PC-3 (cell line): ENCODE measurements around the gene RNF175.

ENCODE experiments used
- CTCF ChIP-seq: fragments of 300-600 bp; sonication (generic); conservative IDR thresholded peaks from 2 replicates; pipeline ENCODE4 v1.5.1; 2017; ENCODE audit warnings: antibody characterized with exemption, low read depth, mild to moderate bottlenecking, low read length
- EZH2 ChIP-seq: fragments of 300-600 bp; sonication (generic); IDR thresholded peaks from one replicate; pipeline ENCODE4 v1.6.1; 2017; ENCODE audit warnings: antibody characterized with exemption, mild to moderate bottlenecking, low read length; ENCODE audit not compliant: unreplicated experiment
- EZH2phosphoT487 ChIP-seq: fragments of 300-600 bp; sonication (generic); IDR thresholded peaks from 2 replicates; pipeline ENCODE4 v1.6.1; 2018; ENCODE audit warnings: mild to moderate bottlenecking, antibody characterized with exemption, low read length, borderline replicate concordance

GRCh38 chr4:153755186-153755585, 4.6 kb downstream of the RNF175 start:
- TF ChIP-seq CTCF (no peak), EZH2phosphoT487 (no peak), EZH2 (no peak)
